Muscle of leg (tissue), 11 donors: ENCODE measurements around the gene CACNA2D1. TPM values are rescaled to one million over a fixed set of nuclear protein-coding genes. Genes with fewer than 3 reads are reported as not detected.

ENCODE experiments used
- DNase-seq: peaks from one replicate; pipeline ENCODE4 v3.0.0; 2013
- H3K27ac ChIP-seq: one replicate; pipeline ENCODE4 v1.5.1; 2013; ENCODE audit warnings: mild to moderate bottlenecking, low read length, control low read depth
- H3K27me3 ChIP-seq: one replicate; pipeline ENCODE4 v1.6.1; 2013; ENCODE audit warnings: low read length; ENCODE audit not compliant: control insufficient read depth, insufficient read depth
- H3K36me3 ChIP-seq: one replicate; pipeline ENCODE4 v1.6.1; 2013; ENCODE audit warnings: low read length; ENCODE audit not compliant: control insufficient read depth, insufficient read depth
- H3K4me1 ChIP-seq: one replicate; pipeline ENCODE4 v1.6.1; 2013; ENCODE audit warnings: low read length; ENCODE audit not compliant: control insufficient read depth, insufficient read depth
- H3K4me3 ChIP-seq: one replicate; pipeline ENCODE4 v1.5.1; 2013; ENCODE audit warnings: low read length, control low read depth
- H3K9me3 ChIP-seq: replicated peaks from 2 replicates; pipeline ENCODE4 v1.6.1; 2013; ENCODE audit warnings: low read depth, low read length; ENCODE audit not compliant: control insufficient read depth
- WGBS: methylation state at CpG from one replicate; pipeline ENCODE4 v1.1.5; 2013; ENCODE audit warnings: missing lambda C conversion rate; ENCODE audit not compliant: insufficient coverage; 5-methylcytosine and 5-hydroxymethylcytosine counted together
- polyA plus RNA-seq, 8 donors: library from polyadenylated mRNA; unstranded; fragments of 120-200 nt; gene quantifications; one replicate each; pipeline versions ENCODE4 v1.2.1 to v1.2.3, GENCODE V29; 2013; ENCODE audit warnings: inconsistent platforms in 1 of 8, low replicate concordance in 1 of 8; ENCODE audit not compliant: insufficient read length in 8 of 8, insufficient read depth in 1 of 8
- total RNA-seq: library from RNA; stranded (reverse); fragments of 120-200 nt; gene quantifications from one replicate; pipeline ENCODE4 v1.2.4, GENCODE V29; 2013

Gene CACNA2D1
- total and polyA plus RNA-seq, 9 donors, result 50.5 to 136 (median 89.1) TPM

DNA sequence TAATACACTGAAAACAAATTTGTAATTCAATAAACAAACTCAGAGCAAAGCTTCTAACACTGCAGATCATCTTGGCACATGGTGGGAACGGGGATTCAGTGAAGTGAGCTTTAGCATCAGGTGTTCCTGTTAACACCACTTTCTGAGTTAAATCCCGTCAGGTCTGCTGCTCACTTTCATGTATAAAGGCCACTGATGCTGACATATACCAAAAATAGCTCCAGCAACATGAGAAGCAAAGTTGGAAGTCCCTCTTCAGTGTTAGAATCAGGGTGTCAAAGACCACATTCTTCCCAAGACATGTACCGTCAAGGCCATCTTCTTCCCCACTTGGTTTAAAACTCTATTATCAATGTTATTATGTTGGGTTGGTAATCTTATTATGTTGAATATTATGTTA is 11.7 kb upstream of the CACNA2D1 start:
- no peak overlapping the region for H3K4me3 ChIP-seq
- 88% methylated on average over 1 of the region's 3 CpGs for WGBS

DNA sequence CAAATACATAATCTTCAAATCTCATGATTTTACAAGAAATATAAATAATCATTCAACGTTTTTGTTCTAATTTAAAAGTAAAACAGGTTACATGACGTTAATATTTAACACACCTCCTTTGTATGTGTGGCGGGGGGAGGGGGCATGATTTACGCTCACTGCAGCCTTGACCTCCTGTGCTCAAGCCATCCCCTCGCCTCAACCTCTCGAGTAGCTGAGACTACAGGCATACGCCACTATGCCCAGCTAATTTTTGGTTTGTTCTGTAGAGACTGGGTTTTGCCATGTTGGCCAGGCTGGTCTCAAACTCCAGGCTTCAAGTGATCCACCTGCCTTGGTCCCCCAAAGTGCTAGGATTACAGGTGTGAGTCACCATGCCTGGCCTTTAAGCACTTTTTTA is 7.2 kb upstream of the CACNA2D1 start:
- no peaks in the 10 kb centered on the region for H3K36me3 ChIP-seq
- DNase-seq, result no peak
- 82% methylated on average over 3 of the region's 7 CpGs for WGBS
- H3K27me3 ChIP-seq, result no peaks in the 10 kb centered on the region
- no peak overlapping the region for H3K27ac ChIP-seq
- no peaks in the 10 kb centered on the region for H3K4me1 ChIP-seq
- no peak overlapping the region for H3K4me3 ChIP-seq
- H3K9me3 ChIP-seq, result no peaks in the 10 kb centered on the region

More for the DNA sequence above, 11.7 kb upstream of the CACNA2D1 start:
- H3K36me3 ChIP-seq, result no peaks in the 10 kb centered on the region
- DNase-seq, result peak; percentile 7
- no peaks in the 10 kb centered on the region for H3K9me3 ChIP-seq
- H3K4me1 ChIP-seq, result no peaks in the 10 kb centered on the region
- H3K27me3 ChIP-seq, result no peaks in the 10 kb centered on the region
- H3K27ac ChIP-seq, result no peak overlapping the region

DNA sequence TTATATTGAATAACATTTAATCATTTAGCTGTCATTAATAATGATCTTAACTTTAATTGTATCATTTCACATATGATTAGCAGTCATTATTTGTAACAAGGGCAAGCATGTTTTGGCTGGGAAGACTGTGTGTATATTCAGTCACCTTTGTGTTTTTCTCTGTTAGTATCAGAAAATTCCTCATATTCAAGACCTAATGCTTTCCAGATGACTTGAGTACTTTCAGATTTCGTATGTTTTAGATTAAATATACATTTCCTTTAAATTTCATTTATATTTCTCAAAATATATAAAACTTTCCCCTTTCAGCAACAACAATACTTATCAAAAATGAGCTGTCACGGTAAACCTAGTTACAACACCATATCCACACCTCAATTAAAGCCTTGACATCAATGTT is 6.3 kb upstream of the CACNA2D1 start:
- no peaks in the 10 kb centered on the region for H3K9me3 ChIP-seq
- no peak overlapping the region for H3K4me3 ChIP-seq
- H3K27ac ChIP-seq, result no peak overlapping the region
- no peaks in the 10 kb centered on the region for H3K27me3 ChIP-seq
- peak; percentile 36 for DNase-seq
- H3K4me1 ChIP-seq, result no peaks in the 10 kb centered on the region
- 0% methylated on average over 1 of the region's 2 CpGs for WGBS
- no peaks in the 10 kb centered on the region for H3K36me3 ChIP-seq

DNA sequence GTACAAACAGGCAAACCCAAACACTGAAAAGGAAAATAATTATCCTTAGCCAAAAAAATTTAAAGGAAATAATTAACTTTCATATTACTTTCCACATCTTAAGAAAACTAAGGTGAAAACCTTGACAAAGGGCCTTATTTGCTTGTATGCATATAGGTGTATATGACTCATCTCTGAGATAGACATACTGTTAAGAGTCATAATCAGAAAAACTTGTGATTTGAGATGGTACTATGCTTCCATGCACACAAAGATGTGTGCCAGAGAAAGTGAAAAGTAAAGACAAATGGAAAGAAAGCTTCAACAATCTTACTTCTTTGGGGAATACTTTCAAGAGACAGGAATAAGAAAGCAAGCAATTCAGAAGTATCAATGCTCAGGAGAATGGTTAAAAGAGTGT is 3.3 kb upstream of the CACNA2D1 start:
- no peak for DNase-seq
- no peak overlapping the region for H3K27ac ChIP-seq
- H3K4me1 ChIP-seq, result peaks cover 7% of the 10 kb centered on the region
- H3K9me3 ChIP-seq, result no peaks in the 10 kb centered on the region
- peaks cover 9% of the 10 kb centered on the region for H3K27me3 ChIP-seq
- no peaks in the 10 kb centered on the region for H3K36me3 ChIP-seq
- no peak overlapping the region for H3K4me3 ChIP-seq

DNA sequence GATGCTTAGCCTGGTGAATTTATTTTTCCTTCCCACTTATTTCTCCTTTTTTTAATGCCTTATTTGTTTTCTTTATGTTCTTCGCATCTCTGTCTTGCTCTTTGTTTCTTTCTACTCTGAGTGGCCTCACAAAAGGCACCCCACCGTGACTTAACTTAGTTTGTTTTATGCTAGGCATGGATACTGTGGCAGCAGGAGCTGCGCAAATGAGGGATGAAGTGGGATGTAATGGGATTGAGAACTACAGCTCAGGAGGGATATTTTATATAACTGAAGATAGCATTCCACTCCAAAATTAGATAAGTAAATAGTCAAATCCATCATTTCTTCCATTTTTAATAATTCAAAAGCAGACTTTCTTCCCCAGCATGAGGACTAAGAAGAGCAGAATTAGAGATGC is 1.7 kb upstream of the CACNA2D1 start:
- H3K4me1 ChIP-seq, result peaks cover 7% of the 10 kb centered on the region
- no peaks in the 10 kb centered on the region for H3K36me3 ChIP-seq
- no CpG with 5 or more reads among the region's 3 CpGs for WGBS
- H3K27ac ChIP-seq, result no peak overlapping the region
- H3K9me3 ChIP-seq, result no peaks in the 10 kb centered on the region
- H3K27me3 ChIP-seq, result peaks cover 9% of the 10 kb centered on the region
- DNase-seq, result no peak
- no peak overlapping the region for H3K4me3 ChIP-seq

DNA sequence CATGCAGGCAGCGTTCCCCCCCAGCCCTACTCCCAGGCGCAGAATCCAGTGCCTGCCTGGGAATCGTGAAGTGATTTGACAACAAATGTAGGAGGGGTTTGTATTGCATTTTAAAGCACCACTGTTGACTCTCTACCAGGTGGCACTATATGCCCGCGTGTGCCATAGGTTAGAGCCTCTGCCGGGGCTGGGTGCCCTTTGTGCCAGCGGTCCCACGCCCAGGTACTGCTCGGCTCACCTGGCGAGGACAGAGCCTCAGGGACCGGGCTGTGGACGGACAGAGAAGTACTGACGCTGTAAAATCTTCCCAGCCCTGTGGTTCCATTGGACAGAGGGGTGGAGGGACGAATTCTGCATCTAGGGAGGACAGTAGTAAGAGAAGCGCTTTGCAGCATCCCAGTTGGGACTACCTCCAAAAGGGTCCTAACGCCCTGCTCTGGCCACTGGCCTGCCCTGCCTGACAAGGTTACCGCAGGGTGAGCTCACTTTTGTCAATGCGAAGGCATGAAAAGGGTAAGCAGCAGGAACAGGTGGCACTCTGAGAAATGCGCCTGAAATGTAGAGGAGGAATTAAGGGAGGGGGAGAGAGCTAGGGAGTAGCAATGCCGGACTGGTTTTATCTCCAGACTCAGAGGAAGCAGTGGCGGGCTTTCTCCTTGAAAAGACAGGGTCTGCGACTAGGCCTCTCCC is 788 bp upstream of the CACNA2D1 start:
- Histone ChIP-seq H3K27me3 (peaks cover 9% of the 10 kb centered on the region), H3K4me3 (peak overlapping the region; percentile 81), H3K27ac (peak overlapping the region; percentile 78), H3K36me3 (no peaks in the 10 kb centered on the region), H3K9me3 (no peaks in the 10 kb centered on the region), H3K4me1 (peaks cover 7% of the 10 kb centered on the region)
- 12% methylated on average over 15 of the region's 22 CpGs for WGBS
- no peak for DNase-seq

DNA sequence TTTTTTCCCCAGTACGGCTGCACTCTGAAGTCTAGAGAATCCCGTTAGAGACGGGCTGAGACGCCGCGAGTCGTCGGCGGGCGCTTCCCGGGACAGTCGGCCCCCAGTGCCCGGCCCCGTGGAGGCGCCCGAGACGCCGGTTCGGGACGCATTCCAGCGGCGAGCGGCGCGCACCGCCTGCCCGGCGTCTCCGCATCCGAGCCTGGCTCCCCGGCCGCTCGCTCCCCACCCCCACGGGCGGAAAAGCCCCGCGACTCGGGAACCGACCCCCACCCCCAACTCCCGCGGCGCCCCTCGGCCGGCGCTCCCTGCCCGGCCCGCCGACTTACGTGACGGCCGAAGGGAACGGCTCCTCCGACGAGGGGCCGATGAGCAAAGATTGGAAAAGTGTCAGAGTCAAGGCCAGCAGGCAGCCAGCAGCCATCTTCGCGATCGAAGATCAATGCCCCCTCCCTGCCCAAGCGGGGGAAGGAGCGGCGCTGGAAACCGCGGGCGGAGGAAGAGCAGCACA is 486 bp downstream of the CACNA2D1 start:
- Histone ChIP-seq H3K4me1 (peaks cover 7% of the 10 kb centered on the region), H3K9me3 (no peaks in the 10 kb centered on the region), H3K4me3 (peak overlapping the region; percentile 81), H3K27me3 (peaks cover 9% of the 10 kb centered on the region), H3K36me3 (no peaks in the 10 kb centered on the region), H3K27ac (peak overlapping the region; percentile 92)
- under 1% methylated on average over 63 of the region's 64 CpGs for WGBS
- DNase-seq, result no peak

DNA sequence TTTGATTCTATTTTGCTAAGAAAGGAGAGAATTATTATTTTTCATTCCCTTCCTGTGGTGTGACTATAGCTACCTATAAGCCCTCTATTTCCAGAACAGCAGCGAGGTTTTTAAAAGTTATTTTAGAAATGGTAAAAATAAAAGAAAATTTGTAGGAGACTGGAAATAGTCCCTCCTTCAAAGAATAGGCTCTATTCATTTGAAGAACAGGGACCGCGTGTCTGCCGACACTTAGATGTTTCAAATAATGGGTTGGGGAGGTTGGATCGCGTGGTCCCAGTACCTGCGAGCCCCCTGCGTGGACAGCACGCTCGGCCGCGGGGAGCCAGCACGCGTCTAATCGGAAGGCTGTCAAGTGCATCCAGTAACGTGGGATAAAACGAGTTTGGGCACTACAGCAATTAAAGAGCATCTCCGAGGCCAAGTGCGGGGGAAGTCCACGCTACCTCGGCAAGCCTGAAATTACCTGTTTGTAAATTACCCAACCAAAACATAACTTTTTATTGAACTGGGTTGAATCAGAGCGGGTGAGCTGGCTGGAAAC is 1.0 kb downstream of the CACNA2D1 start:
- 5% methylated on average over 15 of the region's 22 CpGs for WGBS
- DNase-seq, result peak; percentile 44

DNA sequence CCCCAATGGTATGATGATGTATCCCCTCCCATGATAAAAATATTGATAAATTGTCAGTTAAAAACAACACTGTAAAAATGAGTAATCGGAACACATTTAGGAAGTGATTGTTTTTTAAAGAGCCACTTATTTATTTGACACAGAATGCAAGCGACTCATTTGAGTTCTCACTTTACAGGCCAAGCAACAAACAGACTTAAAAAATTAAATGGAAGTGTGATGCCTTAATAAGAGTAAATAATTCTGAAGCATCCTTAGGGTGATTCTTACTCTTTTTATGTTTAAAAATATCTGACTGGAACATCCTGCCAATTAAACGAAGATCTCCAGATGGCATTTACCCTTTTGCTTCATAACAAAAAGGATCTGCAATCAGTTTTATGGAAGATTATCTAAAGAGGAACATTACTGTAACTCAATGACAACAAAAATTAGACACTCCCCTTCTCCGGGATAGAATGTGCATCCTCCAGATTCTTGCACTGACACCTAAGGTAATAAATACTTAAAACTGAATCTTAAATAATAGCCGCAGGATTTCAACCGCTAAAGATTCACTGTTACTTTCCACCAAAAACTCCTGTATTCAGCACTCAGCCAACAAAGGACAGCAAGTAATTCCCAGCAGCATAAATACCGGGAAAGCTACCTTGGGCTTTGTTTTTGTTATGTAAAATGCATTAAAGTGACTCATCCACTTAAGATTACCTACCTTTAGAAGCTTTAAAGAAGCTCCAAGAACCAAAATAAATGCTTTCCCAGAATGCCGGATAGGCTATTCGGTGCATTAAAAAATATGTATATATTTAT is 1.7 kb downstream of the CACNA2D1 start:
- 13% methylated on average over 1 of the region's 9 CpGs for WGBS
- Histone ChIP-seq H3K4me1 (peaks cover 7% of the 10 kb centered on the region), H3K4me3 (peak overlapping the region; percentile 81)

More for the DNA sequence above, 1.0 kb downstream of the CACNA2D1 start:
- peaks cover 9% of the 10 kb centered on the region for H3K27me3 ChIP-seq
- H3K27ac ChIP-seq, result peak overlapping the region; percentile 1
- no peaks in the 10 kb centered on the region for H3K9me3 ChIP-seq
- peaks cover 7% of the 10 kb centered on the region for H3K4me1 ChIP-seq
- H3K36me3 ChIP-seq, result no peaks in the 10 kb centered on the region
- peak overlapping the region; percentile 81 for H3K4me3 ChIP-seq

DNA sequence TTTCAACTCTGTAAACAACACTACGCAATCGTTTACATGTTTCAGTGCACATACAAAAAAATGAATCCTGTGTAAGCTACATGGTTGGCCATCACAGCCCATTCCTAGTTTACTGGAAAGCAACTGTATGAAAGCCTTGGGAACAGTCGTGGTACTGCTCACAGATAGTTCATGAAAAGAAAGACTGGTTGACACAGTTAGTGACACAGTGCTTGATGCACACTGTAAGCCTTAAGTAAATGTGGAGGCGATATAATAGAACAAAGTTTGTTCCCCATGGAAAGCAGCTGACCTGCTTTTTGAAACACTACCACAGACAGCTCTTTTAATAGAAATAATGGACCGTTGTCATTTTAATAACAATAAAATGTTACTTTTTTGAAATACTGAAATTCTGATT is 5.1 kb downstream of the CACNA2D1 start:
- DNase-seq, result peak; percentile 7
- no CpG with 5 or more reads among the region's 5 CpGs for WGBS
- Histone ChIP-seq H3K4me3 (no peak overlapping the region), H3K4me1 (no peaks in the 10 kb centered on the region), H3K27ac (no peak overlapping the region), H3K36me3 (no peaks in the 10 kb centered on the region), H3K27me3 (peaks cover 3% of the 10 kb centered on the region), H3K9me3 (no peaks in the 10 kb centered on the region)

More for the DNA sequence above, 1.7 kb downstream of the CACNA2D1 start:
- peak; percentile 39 for DNase-seq
- H3K36me3 ChIP-seq, result no peaks in the 10 kb centered on the region
- H3K27ac ChIP-seq, result no peak overlapping the region
- H3K9me3 ChIP-seq, result no peaks in the 10 kb centered on the region
- H3K27me3 ChIP-seq, result peaks cover 9% of the 10 kb centered on the region
